Retina (tissue), 1 donor: ENCODE results near the gene BET1L.
"Not testable (repeated sequence)": the region's sequence is repeated elsewhere in the genome, so short reads cannot be mapped to it uniquely, and the experiment has no call there.

Source experiments
- DNase-seq: peaks from one replicate; pipeline ENCODE4 v3.0.0-alpha.2; 2016

BET1L gene, protein sequence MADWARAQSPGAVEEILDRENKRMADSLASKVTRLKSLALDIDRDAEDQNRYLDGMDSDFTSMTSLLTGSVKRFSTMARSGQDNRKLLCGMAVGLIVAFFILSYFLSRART

DNA sequence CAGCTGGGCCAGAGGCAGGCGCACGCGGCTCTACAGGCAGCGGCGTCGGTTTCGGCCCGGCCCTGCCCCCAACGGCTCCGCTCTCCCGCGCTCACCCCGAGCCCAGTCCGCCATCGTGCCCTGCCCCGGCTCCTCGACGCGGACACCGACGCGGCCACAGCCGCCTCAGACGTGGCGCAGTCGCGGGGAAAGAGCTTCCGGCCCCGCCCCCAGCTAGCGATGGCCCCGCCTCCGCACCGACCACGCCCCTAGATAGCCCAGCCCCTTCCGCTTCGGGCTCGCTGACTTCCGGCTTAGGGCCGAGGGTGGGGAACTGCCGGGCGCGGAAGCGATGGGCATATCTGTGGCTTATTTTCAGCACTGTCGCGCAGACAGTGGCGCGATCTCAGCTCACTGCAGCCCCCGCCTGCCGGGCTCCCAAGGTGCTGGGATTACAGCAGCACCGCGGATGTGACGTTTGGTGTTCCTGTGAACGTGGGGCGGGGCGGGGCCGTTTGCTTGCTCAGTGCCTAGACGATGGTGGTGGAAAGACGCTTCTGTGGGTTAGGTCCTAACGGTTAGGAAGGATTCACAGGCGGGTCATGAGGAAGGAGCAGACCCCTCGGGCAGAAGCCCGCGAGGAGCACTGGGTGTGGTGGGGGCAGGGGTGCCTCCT, at the start of gene BET1L, which contains the start of gene RIC8A:
BET1L (minus strand) TSS at position 192 of the 655 bp plus-strand sequence; CDS start at position 114, 78 bp downstream.
RIC8A (plus strand) TSS at position 501 of the 655 bp plus-strand sequence. CDS start 1,147 bp downstream, outside the sequence.
- peak; percentile 98 for DNase-seq

DNA sequence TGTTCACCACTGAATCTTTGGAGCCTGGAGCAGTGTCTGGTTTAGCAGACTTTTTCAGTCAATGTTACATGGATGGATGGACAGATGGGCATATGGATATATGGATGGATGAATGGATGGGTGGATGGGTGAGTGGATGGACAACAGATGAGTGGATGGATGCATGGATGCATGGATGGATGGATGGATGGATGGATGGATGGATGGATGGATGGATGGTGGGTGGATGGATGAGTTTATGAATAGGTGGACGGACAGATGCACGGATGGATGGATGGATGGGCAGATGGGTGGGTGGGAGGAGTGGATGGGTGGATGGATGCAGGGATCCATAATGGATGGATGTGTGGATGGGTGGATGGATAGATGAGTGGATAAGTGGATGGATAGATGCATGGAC, 48.6 kb upstream of the BET1L start:
- DNase-seq, result no peak

DNA sequence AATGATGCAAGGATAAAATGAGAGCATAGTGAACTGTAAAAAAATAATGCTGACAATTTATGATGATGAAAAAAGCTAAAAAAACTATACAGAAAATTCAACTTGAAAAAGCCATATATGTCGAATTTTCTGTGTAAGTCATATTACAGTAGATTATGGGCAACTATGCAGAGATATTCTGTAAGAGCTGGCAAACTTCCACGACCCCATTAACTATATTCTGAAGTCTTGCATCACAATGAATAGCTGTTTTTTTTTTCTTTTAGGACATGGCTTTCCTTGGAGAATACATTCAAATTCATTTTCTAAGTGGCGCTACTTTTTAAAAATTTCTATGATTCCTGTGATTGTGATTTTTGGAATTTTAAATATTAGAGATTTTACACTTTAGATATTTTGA, 48.0 kb upstream of the BET1L start:
- no peak for DNase-seq

DNA sequence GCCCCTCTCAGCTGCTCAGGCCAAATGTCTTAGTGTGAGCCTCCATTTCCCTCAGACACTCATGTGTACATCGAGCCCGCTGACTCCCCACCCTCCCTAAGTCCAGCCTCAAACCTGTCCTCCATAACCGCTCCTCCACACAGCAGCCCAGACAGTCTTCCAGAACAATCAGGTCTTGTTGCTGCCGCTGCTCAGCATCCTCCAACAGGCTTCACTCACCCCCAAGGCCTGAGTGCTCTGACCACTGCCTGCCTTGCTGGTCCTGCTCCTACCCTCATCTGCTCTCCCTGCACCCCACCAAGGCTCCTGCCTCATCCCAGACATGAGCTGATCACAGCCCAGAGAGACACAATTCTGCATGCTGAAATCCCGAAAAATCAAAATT, 46.7 kb upstream of the BET1L start:
- no peak for DNase-seq

DNA sequence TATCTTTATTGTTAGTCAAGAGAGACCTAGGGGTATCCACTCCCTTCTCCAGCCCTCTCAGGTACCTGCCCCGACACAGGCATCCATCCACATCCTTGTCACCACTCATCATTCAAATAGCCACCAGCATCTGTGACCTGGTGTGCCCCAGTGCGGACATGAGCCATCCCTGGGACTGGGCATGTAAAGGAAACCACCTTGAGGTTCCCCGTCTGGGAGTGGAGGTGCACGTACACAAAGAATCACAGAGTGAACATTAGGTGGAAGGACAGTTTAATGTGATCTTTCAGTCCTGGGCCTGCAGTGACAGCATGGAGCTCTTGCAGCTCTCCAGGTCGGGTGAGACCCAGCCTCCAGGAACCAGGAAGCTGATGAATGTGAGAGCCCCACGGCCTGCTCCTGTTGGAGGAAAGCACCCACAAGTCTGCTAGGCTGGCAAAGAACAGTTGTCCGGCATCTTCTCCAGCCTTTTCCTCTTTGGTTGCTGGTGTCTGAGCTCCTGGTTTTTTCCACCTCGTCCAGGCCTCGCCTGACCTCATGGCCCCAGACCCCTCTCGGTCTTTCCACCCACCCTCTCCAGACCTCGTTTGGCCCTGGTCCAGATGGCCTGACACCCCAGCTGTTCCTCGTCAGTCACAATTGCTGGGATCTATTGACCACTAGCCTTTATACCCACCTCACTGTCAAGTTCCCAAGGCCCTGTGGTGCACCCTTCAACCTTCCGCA, 46.1 kb upstream of the BET1L start:
- DNase-seq, result no peak

DNA sequence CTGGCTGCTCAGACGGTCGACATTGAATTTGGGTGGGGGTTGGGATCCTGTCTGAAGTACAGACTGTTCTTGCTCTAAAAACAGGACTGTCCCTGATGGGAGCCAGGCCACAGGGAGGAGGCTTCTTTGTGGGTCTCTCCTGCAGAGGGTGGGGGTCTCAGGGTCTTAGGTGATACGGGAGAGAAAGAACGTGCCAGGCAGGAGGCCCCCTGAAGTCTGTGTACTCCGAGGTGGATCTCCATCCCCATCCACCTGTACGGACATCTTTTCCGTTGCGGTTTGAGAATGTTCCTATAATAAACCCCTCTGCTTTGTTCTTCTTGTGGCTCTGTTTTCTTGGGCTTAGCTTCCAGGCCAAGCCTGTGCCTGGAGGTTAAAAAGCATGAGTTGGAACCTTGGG, 45.5 kb upstream of the BET1L start:
- DNase-seq, result no peak

DNA sequence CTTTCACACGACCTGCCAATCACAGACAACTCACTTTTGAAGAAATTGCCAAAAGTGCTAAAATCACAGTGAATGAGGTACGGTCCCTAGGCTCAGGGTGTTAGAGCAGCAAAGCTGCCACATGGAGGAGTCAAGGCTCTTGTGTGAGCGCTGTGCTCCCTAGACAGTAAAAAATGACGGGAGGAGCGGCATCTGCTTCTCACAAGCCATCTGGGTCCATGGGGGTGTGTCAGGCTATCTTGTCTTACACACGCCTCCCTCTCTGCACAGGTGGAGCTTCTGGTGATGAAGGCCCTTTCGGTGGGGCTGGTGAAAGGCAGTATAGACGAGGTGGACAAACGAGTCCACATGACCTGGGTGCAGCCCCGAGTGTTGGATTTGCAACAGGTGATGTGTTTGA, 44.4 kb upstream of the BET1L start:
- DNase-seq, result no peak

- DNase-seq, result peak; percentile 50
These were observed 43.6 kb upstream of the BET1L start for GRCh38 chr11:250740-251299.

DNA sequence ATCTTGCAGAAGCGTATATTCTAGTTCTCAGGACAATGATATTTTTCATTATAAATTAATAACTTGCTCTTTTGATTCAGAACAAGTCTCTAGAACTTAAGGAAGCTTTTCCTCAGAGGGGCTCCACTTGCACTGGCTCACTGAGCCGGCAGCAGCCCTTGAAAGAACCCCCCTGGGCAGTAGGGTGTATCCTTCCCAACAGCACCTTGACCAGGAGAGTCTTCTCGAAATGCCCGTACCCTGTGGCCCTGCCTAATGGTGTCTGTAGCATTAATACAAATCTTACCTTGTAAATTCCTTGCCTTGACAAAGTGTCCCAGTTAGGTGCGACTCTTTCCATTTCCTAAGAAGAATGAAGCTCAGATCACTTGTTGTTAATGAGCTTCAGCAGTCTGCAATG, 43.1 kb upstream of the BET1L start:
- no peak for DNase-seq

GRCh38 chr11:249062-249461, 41.9 kb upstream of the BET1L start:
- DNase-seq, result no peak

- no peak for DNase-seq
These were observed 37.2 kb upstream of the BET1L start for GRCh38 chr11:244376-244775.

GRCh38 chr11:241634-242033, 34.4 kb upstream of the BET1L start:
- DNase-seq, result no peak

DNA sequence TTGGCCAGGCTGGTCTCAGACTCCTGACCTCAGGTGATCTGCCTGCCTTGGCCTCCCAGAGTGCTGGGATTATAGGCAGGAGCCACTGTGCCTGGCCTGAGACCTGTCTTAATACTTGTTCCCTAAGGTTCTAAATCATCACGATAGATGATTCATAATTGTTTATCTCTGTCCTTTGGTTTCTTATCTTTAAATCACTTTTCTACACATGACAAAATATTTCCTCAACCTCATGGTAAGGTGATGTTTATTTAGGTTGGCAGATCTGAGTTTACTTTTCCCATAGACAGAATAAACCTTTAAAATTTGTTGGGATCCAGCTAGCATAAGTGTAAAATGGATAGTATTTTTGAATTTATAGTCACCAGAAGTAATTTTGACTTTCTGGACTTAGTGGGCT, 33.1 kb upstream of the BET1L start:
- DNase-seq, result no peak

DNA sequence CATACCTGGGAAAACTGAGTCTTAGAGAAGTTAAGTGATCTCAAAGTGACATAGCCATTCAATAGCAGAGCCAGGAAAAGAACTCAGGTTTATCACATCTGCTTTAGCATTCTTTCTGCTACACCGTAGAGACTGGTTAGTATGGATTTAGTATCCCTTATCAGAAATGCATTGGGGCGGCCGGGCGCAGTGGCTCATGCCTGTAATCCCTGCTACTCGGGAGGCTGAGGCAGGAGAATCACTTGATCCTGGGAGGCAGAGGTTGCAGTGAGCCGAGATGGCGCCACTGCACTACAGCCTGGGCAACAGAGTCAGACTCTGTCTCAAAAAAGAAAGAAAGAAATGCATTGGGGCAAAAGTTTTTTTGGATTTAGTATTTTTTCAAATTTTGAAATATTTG, 31.1 kb upstream of the BET1L start:
- not testable (repeated sequence) for DNase-seq

GRCh38 chr11:236774-237767, 29.9 kb upstream of the BET1L start, which contains the start of gene PSMD13:
PSMD13 (plus strand) TSS chr11:236976; CDS start chr11:237050, 74 bp downstream.
- peak; percentile 96 for DNase-seq

DNA sequence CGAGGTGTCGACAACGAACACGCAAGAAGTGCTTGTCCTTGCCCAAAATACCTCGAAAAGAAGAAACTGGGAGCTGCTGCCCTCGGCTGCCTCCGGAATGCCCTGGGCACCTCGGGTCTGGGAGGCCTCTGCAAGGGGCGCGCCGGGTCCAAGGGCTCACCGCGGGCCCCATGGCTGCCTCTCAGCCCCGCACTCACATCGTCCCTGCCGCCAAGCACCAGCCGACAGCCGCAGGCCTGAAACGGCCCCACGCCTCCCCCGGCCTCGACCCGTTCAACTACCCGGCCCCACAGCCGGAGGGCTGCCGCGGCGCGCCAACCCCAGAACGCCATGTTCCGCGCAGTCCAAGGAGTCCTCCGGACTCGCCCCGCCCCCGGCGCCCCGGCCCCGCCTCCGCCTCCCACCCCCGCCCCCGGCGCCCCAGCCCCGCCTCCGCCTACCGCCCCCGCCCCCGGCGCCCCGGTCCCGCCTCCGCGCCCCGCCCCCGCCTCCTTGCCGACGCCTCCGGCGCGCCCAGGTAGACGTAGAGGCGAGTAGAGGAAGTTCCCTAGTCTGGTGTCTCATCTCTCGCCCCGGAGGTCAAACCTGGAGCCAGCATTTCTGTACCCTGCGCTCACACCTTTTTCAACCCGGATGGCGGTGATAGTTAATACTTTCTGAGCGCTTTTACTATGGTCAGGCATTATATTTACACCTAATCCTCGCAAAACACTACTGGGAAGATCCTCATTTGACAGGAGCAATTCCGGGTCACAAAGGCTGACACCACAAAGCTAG, 29.0 kb upstream of the BET1L start, which contains the start of gene SIRT3:
SIRT3 (minus strand) TSS at position 346 of the 777 bp plus-strand sequence; CDS start at position 332, 14 bp downstream.
- peak; percentile 90 for DNase-seq

DNA sequence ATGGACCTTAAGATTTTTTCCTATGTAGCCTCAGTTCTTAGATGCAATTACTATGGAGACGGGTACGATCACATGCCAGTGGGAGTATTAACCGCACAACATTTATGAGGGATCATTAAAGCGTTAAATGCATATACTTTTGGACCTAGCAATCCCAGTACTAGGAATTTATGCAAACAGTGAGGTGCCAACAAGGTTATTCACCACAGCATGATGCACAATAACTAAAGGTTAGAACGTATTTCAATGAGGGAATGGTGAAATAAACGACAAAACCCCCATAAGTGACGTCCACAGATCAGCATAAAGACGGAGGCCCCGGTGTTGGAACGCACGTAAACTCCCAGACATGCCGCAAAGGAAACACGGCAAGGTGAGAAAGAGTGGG, 28.4 kb upstream of the BET1L start:
- no peak for DNase-seq

GRCh38 chr11:235180-235579, 28.0 kb upstream of the BET1L start:
- no peak for DNase-seq

- no peak for DNase-seq
These were observed 25.8 kb upstream of the BET1L start for GRCh38 chr11:232783-233565.

DNA sequence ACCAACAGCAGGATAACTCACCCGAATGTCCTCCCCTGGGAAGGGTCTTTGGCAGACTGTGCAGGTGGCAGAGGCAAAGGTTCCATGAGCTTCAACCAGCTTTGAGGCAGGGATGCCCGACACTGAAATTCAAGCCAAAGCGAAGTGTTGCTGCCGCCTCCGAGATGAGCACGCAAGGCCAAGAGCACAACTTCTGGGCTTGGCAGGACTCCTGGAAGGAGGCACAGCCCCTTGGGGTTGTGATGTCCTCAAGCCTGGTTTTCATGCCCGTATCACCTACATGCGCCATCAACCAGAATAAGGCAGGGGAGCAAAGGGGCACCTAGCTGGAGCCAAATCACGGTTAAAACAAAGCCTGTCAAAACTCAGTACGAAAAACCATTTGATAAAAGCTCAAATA, 23.2 kb upstream of the BET1L start:
- no peak for DNase-seq
